GM12878 (cell line): ENCODE measurements around the gene DKK3. TPM values are rescaled to one million over a fixed set of nuclear protein-coding genes. Genes with fewer than 3 reads are reported as not detected.

ENCODE experiments used
- ATAC-seq: fragments of 200-7000 bp; cut with Tn5 transposase; 3 replicates; pipeline ENCODE4 v1.9.1; 2020; ENCODE audit warnings: mild to moderate bottlenecking, moderate library complexity
- BruUV-seq: library from RNA; stranded (reverse); fragments of 400-500 nt; replicated peaks from 2 replicates; lab custom pipeline; 2021; lab: Mats Ljungman, UMichigan
- CTCF ChIA-PET: fragments of 300-600 bp; sonication (Branson Sonifier 250); formaldehyde crosslinking; extraction: SDS; loops from one replicate; lab custom pipeline; 2021; ENCODE audit warnings: inconsistent platforms; lab: Yijun Ruan, JAX
- POLR2A ChIA-PET: fragments of 350-600 bp; formaldehyde crosslinking; extraction: SDS; loops from one replicate; lab custom pipeline; 2021; ENCODE audit warnings: inconsistent platforms; lab: Charles Lee
- RAD21 ChIA-PET: fragments of 300-600 bp; sonication (Branson Sonifier 250); formaldehyde crosslinking; loops from one replicate; lab custom pipeline; 2023; ENCODE audit warnings: antibody characterized with exemption; ENCODE audit not compliant: unreplicated experiment; lab: Charles Lee
- SMC1A ChIA-PET: fragments of 300-600 bp; sonication (Branson Sonifier 250); formaldehyde crosslinking; loops from one replicate; lab custom pipeline; 2023; ENCODE audit not compliant: unreplicated experiment, uncharacterized antibody; lab: Charles Lee
- DNase-seq: peaks from one replicate; pipeline ENCODE4 v3.0.0-alpha.2; 2011; ENCODE audit warnings: low read depth, low spot score
- FAIRE-seq: peaks from 3 replicates; lab custom pipeline; 2011; peaks lifted over from hg19 to GRCh38; lab: Jason Lieb, UNC
- H2AFZ ChIP-seq: 2 replicates; pipeline ENCODE4 v1.6.0; 2011; ENCODE audit warnings: low read depth, low read length, control low read depth; ENCODE audit not compliant: control insufficient read depth
- H3K27ac ChIP-seq: 2 replicates; pipeline ENCODE4 v1.5.1; 2011; ENCODE audit warnings: control low read depth; ENCODE audit not compliant: control insufficient read depth, insufficient read depth
- H3K27me3 ChIP-seq, 2 experiments: replicated peaks in 1 of 2; 2 replicates each; pipeline versions ENCODE4 v1.6.0 to v1.6.1; 2011; ENCODE audit warnings: low read length in 1 of 2; ENCODE audit not compliant: control insufficient read depth in 2 of 2, insufficient read depth in 2 of 2
- H3K36me3 ChIP-seq, 2 experiments: 2 replicates each; pipeline ENCODE4 v1.5.1; 2011; ENCODE audit warnings: low read length in 1 of 2; ENCODE audit not compliant: control insufficient read depth in 2 of 2, insufficient read depth in 2 of 2
- H3K4me1 ChIP-seq: 2 replicates; pipeline ENCODE4 v1.6.1; 2011; ENCODE audit warnings: mild to moderate bottlenecking, low read length, moderate library complexity, mixed read lengths; ENCODE audit not compliant: control insufficient read depth, insufficient read depth
- H3K4me2 ChIP-seq: 2 replicates; pipeline ENCODE4 v1.6.0; 2011; ENCODE audit warnings: control low read depth; ENCODE audit not compliant: control insufficient read depth, insufficient read depth
- H3K4me3 ChIP-seq: fragments of 200-600 bp; sonication (generic); 2 replicates; pipeline ENCODE4 v1.5.1; 2016
- H3K79me2 ChIP-seq: 2 replicates; pipeline ENCODE4 v1.6.0; 2011; ENCODE audit warnings: low read length; ENCODE audit not compliant: control insufficient read depth, insufficient read depth
- H3K9ac ChIP-seq: 2 replicates; pipeline ENCODE4 v1.8.0; 2011; ENCODE audit warnings: low read length, control low read depth, mixed read lengths; ENCODE audit not compliant: control insufficient read depth, insufficient read depth
- H3K9me3 ChIP-seq: replicated peaks from 3 replicates; pipeline ENCODE4 v1.5.1; 2011; ENCODE audit warnings: mild to moderate bottlenecking, low read length; ENCODE audit not compliant: control insufficient read depth, insufficient read depth
- H4K20me1 ChIP-seq: 2 replicates; pipeline ENCODE4 v1.6.0; 2011; ENCODE audit not compliant: control insufficient read depth, insufficient read depth
- ASH2L ChIP-seq: fragments of 300-600, 200-600 bp; sonication (generic); IDR thresholded peaks from 2 replicates; pipeline ENCODE4 v1.6.1; 2017; ENCODE audit warnings: low read depth, mild to moderate bottlenecking, borderline replicate concordance
- DPF2 ChIP-seq: fragments of 450-650 bp; IDR thresholded peaks from 2 replicates; pipeline ENCODE4 v1.6.1; 2017; ENCODE audit warnings: mild to moderate bottlenecking
- GATAD2B ChIP-seq: fragments of 450-650 bp; conservative IDR thresholded peaks from 2 replicates; pipeline ENCODE4 v1.6.1; 2017; ENCODE audit warnings: low read depth, mild to moderate bottlenecking, moderate library complexity
- HDAC6 ChIP-seq: fragments of 200-600 bp; sonication (generic); IDR thresholded peaks from one replicate; pipeline ENCODE4 v1.8.0; 2017; ENCODE audit warnings: antibody characterized with exemption; ENCODE audit not compliant: unreplicated experiment
- MEF2A ChIP-seq: IDR thresholded peaks from 2 replicates; pipeline ENCODE4 v1.6.1; 2011; ENCODE audit warnings: low read depth, mild to moderate bottlenecking, low read length, moderate library complexity; ENCODE audit not compliant: insufficient read depth
- MTA2 ChIP-seq: fragments of 450-650 bp; IDR thresholded peaks from 2 replicates; pipeline ENCODE4 v1.6.1; 2016; ENCODE audit warnings: low read depth, mild to moderate bottlenecking, moderate library complexity
- NBN ChIP-seq: fragments of 450-650 bp; IDR thresholded peaks from 2 replicates; pipeline ENCODE4 v1.6.1; 2016
- NFYA ChIP-seq: IDR thresholded peaks from 2 replicates; pipeline ENCODE4 v1.6.1; 2011; ENCODE audit warnings: low read depth, mild to moderate bottlenecking, low read length, improper control_type of control experiment, borderline replicate concordance
- POLR2A ChIP-seq: IDR thresholded peaks from 2 replicates; pipeline ENCODE4 v1.6.1; 2011; ENCODE audit warnings: low read depth, mild to moderate bottlenecking, low read length
- SUPT20H ChIP-seq: IDR thresholded peaks from 2 replicates; pipeline ENCODE4 v1.6.1; 2011; ENCODE audit warnings: low read depth, mild to moderate bottlenecking, low read length, moderate library complexity, borderline replicate concordance; ENCODE audit not compliant: control insufficient read depth
- TCF12 ChIP-seq: IDR thresholded peaks from 2 replicates; pipeline ENCODE4 v1.6.1; 2011; ENCODE audit warnings: low read depth, mild to moderate bottlenecking, low read length
- WGBS: methylation state at CpG from one replicate; pipeline ENCODE4 v1.1.6; 2016; ENCODE audit warnings: low lambda C conversion rate; ENCODE audit not compliant: insufficient replicate concordance, insufficient coverage; ENCODE audit errors: missing lambda C conversion rate; 5-methylcytosine and 5-hydroxymethylcytosine counted together
- in situ Hi-C: fragments of 300-500 bp; cut with MboI; formaldehyde crosslinking; loops from 9 replicates; pipeline ENCODE4 v1.14.3; 2018; ENCODE audit warnings: mixed read lengths
- intact Hi-C: fragments of 100-400 bp; cut with micrococcal nuclease; formaldehyde crosslinking; loops from one replicate; pipeline ENCODE4 v1.14.2; 2022; ENCODE audit not compliant: unreplicated experiment
- polyA plus RNA-seq, 11 experiments: library from polyadenylated mRNA; depleted of rRNA in 4 of 11; unstranded in 6 of 11; stranded (reverse) in 5 of 11; fragments of >200 nt; fragmentation: Nextera tagmentation in 4 of 11; fragmentation: Illumina TruSeq in 1 of 11; extraction: Ambion mirVana in 4 of 11; extraction: Trizol in 1 of 11; gene quantifications; 1 replicate in 1 of 11; 2 replicates in 10 of 11; pipeline versions ENCODE4 v1.2.1 to v1.2.3, GENCODE V29; 2011 to 2016; ENCODE audit warnings: inconsistent platforms in 2 of 11, missing spikeins in 2 of 11, low read depth in 1 of 11
- total RNA-seq, 4 experiments: library from RNA; depleted of rRNA in 3 of 4; stranded (reverse); fragments of >200 nt in 3 of 4; fragmentation: Illumina TruSeq in 1 of 4; extraction: Trizol in 1 of 4; gene quantifications; 2 replicates each; pipeline versions ENCODE4 v1.2.1 to v1.2.3, GENCODE V29; 2013 to 2021
- TF ChIP-seq, protein P1 (sequence below): IDR thresholded peaks from 2 replicates; pipeline ENCODE4 v1.6.1; 2012; ENCODE audit warnings: low read depth, low read length, improper control_type of control experiment

Gene DKK3
- total and polyA plus RNA-seq, 10 of the 15 experiments (the other 5 are each of a cell fraction or from before 2014, with no cell fraction given) = 0.07 to 0.16 (median 0.15) TPM; not detected in 7

- WGBS = 30% methylated on average over 7 of the region's 7 CpGs
- Histone ChIP-seq H3K27me3 (peaks cover 2 to 12% of the 10 kb centered on the region in 2 experiments), H3K4me2 (no peak overlapping the region), H3K9ac (no peak overlapping the region), H3K4me1 (no peaks in the 10 kb centered on the region), H3K9me3 (no peaks in the 10 kb centered on the region), H3K36me3 (no peaks in the 10 kb centered on the region), H2AFZ (no peak overlapping the region), H4K20me1 (no peaks in the 10 kb centered on the region), H3K79me2 (no peaks in the 10 kb centered on the region), H3K27ac (no peak overlapping the region), H3K4me3 (no peak overlapping the region)
- ChIA-PET CTCF (interaction anchor here (1.4 kb wide), 1 partner anchor 37 kb away, joined by 4 read pairs; no protein-coding TSS in a partner anchor), POLR2A (no interaction called here), SMC1A (interaction anchor here (1.3 kb wide), 1 partner anchor 11 kb away, joined by 4 read pairs; no protein-coding TSS in a partner anchor), RAD21 (no interaction called here)
- intact Hi-C loops (no loop called here), in situ Hi-C loops (no loop called here)
- FAIRE-seq = no peak
- no TSS peak for BruUV-seq
- no peak for DNase-seq
- TF ChIP-seq ASH2L = no peak
- no peak for TF ChIP-seq POLR2A
- no peak for TF ChIP-seq NBN
- no peak for TF ChIP-seq HDAC6
- TF ChIP-seq, protein P1, sequence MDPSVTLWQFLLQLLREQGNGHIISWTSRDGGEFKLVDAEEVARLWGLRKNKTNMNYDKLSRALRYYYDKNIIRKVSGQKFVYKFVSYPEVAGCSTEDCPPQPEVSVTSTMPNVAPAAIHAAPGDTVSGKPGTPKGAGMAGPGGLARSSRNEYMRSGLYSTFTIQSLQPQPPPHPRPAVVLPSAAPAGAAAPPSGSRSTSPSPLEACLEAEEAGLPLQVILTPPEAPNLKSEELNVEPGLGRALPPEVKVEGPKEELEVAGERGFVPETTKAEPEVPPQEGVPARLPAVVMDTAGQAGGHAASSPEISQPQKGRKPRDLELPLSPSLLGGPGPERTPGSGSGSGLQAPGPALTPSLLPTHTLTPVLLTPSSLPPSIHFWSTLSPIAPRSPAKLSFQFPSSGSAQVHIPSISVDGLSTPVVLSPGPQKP = no peak
- TF ChIP-seq NFYA = no peak
- no peak for TF ChIP-seq SUPT20H
- no peak for TF ChIP-seq MEF2A
- no peak for TF ChIP-seq DPF2
- TF ChIP-seq TCF12 = no peak
- no peak for TF ChIP-seq GATAD2B
- TF ChIP-seq MTA2 = no peak
- ATAC-seq = no peak
Measured at GRCh38 chr11:12006552-12007229, 1.7 kb downstream of the DKK3 start.
